GM18526 (cell line): Measurements from ENCODE around the gene MYO10.

ENCODE experiments used
- POLR2A ChIP-seq: IDR thresholded peaks from 3 replicates; pipeline ENCODE4 v1.6.1; 2011; ENCODE audit not compliant: insufficient read length; ENCODE audit errors: extremely low read depth

Gene MYO10

DNA sequence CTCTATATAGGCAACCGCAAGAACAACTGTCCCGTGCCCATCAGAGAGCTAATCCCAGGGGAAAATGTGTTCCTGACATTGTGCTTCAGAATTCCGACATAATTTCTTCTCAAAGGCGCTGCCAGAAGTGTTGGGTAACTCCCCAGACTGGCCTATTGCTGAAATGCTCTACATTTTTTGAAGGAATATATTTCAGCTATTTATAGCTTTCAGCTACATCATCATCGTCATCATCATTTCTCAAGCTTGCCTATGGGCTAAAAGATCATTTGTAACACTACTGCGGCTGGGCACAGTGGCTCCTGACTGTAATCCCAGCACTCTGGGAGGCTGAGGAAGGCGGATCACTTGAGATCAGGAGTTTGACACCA is 49.7 kb downstream of the MYO10 start:
- TF ChIP-seq POLR2A: no peak

DNA sequence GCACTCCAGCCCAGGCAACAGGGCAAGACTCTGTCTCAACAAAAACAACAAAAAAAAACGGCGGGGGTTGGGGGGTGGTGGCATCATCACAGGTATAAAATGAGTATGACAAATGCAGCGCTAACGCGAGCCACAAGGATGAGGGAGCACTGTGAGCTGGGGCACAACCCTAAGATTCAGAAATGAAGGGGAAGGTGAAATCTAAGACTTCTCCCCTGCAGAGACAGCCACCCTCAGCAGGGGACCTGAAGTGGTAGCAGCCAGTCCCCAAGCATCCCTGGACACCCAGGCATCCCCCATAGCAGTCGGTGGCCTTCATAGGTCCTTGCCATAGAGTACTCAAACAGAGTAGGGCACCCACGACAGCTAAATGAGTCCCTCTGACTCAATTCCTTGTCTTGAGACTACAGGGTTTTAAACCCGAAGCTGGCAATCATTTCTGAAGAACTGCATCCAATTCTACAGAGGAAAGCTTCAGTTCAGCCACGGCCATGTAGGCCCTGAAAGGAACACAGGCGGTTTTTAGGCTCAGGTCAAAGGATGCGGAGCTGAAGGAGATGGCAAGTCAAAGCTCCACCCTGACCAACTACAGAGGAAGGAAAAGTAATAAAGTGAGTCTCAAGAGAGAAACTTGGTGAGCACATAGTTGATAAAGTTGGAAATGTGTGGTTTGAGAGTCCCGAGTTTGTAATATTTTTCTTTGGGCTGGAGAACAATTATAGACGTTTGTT is 50.3 kb downstream of the MYO10 start:
- TF ChIP-seq POLR2A: no peak

DNA sequence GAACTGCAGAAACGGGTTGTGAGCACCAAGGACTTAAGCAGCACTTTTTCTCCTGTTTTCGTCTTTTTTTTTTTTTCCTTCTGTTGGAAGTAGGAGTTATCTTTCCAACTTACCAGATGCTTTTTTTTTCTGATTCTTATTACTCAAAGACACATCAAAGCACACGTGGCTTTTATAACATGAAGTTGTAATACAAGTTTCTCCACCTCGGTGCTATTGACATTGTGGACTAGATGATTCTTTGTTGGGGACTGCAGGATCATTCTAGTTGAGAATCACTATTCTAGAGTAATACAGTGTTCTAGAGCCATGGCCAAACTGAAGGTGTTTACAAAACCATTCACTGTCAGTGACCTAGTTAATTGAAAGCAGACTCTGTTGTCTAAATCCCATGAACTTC is 51.5 kb downstream of the MYO10 start:
- no peak for TF ChIP-seq POLR2A

DNA sequence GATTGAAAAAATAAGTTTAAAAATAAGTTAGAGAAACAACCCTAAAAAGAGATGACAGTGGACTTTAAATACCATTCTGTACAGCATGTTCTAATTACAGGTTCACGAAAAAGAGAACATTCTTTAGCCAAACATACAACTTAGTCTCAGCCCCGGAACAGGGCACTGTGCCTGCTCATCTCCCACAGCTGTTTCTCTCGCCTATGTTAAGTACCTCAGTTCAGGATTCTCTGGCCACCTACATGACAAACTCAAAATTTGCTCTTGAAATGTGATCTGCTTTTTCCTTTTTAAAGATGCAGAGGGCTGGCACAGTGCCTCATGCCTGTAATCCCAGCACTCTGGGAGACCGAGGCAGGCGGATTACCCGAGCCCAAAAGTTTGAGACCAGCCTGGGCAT is 52.3 kb downstream of the MYO10 start:
- no peak for TF ChIP-seq POLR2A

DNA sequence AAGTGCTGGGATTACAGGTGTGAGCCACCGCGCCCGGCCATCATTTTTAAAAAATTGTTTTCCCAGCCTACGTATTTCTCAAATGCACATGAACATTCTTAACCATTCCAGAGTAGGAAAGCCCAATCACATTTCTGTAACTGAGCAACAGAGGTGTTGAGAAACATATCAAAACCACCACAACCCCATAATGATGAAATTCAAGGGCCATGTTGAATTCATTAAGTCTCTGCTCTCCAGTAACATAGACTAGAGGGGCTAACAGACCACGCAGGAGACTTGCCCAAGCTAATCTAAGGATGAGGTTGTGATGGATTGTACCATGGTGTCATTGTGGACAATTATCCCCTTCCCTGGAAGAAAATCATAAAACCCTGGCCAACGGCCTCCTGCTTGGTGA is 52.9 kb downstream of the MYO10 start:
- TF ChIP-seq POLR2A: no peak

- TF ChIP-seq POLR2A: no peak
Observed at GRCh38 chr5:16881251-16881650, 54.8 kb downstream of the MYO10 start.

GRCh38 chr5:16880547-16880946 is 55.5 kb downstream of the MYO10 start:
- no peak for TF ChIP-seq POLR2A

DNA sequence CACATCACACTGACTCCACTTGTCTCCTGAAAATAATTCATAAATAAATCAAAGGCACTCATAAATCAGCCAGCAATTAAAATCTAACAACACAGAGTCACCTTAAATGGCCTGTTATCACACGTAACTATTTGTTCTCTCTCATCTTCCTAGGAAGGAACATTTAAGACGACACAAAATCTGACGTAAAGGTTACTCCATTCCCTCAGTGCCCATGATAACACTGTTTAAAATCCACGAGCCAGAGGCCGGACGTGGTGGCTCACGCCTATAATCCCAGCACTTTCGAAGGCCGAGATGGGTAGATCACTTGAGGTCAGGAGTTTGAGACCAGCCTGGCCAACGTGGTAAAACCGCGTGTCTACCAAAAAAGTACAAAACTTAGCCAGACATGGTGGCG is 56.4 kb downstream of the MYO10 start:
- no peak for TF ChIP-seq POLR2A

GRCh38 chr5:16879191-16879590 is 56.9 kb downstream of the MYO10 start:
- TF ChIP-seq POLR2A: no peak

DNA sequence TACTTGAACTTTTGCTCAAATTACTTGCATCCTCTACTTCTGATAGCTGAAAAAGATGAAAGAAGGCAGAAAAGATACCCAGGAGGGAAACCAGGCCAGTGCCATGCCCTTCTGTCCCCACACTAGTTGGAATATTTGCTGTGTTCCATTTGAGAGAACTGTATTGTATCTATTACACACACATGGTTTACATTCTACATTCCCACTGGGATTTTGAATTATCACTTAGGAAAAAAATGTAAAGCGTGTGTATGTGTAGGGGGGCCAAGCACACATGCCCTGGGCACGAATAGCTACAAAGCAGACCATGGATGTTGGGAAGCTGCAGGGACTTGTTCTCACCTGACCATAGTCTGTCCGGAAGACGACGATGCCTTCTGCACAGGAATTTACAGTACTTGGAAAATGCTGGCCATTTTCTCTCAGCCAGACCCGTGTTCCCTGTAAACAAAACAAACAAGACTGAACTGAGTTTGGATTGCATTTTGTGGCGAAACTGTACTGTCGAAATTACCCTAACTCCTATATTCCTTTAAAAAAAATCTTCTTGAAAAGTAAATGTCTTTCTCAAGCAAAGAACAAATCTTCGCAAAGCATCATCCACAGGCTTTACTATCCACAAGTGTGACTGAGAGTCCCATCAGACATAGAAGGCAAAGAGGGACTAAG is 58.7 kb downstream of the MYO10 start:
- no peak for TF ChIP-seq POLR2A

- no peak for TF ChIP-seq POLR2A
Observed at GRCh38 chr5:16871746-16872339, 64.2 kb downstream of the MYO10 start.

- no peak for TF ChIP-seq POLR2A
Observed at GRCh38 chr5:16870878-16871277, 65.2 kb downstream of the MYO10 start.

GRCh38 chr5:16869821-16870796 is 66.0 kb downstream of the MYO10 start:
- TF ChIP-seq POLR2A: no peak

GRCh38 chr5:16867577-16867953 is 68.5 kb downstream of the MYO10 start:
- no peak for TF ChIP-seq POLR2A

GRCh38 chr5:16866795-16867576 is 69.1 kb downstream of the MYO10 start:
- no peak for TF ChIP-seq POLR2A
